ENCODE results near the gene VGLL3.

DNA sequence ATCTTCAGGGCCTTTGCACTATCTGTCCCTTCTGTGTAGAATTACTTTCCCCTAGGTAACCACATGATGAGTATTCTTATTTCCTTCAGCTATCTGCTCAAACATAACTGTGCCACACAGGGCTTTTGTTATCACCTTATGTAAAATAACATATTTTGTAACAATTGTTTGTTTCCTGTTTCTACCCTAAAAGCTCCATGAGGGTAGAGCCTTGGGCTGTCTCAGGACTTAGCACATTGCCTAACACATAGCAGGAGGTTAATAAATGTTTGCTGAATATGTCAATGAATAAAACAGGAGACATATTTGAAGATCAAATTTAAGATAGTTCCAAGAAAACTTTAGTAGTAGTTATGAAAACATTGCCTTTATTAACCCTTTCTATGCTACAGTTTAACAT lies 14.7 kb downstream of the VGLL3 start:
- TF ChIP-seq POLR2AphosphoS5 (IDR thresholded peaks at IDR 0.05; ENCODE audit: borderline replicate concordance, low read depth, low read length) (no peak), EZH2 (IDR thresholded peaks at IDR 0.05) (no peak), FOXP2 (optimal IDR thresholded peaks at IDR 0.05; ENCODE audit: control extremely low read depth, extremely low read length, insufficient read depth) (no peak)

All from SK-N-MC (cell line).